Fibroblast of villous mesenchyme (primary cell): ENCODE measurements around the gene KRTAP4-16. TPM values are rescaled to one million over a fixed set of nuclear protein-coding genes. Genes with fewer than 3 reads are reported as not detected.
"Not testable (repeated sequence)": the region's sequence is repeated elsewhere in the genome, so short reads cannot be mapped to it uniquely, and the experiment has no call there.

Experiments
- DNase-seq: peaks from one replicate; pipeline ENCODE4 v3.0.0-alpha.2; 2010; ENCODE audit warnings: low read depth
- H3K4me3 ChIP-seq: 2 replicates; pipeline ENCODE4 v1.5.1; 2011; ENCODE audit warnings: low read depth, mild to moderate bottlenecking, low read length
- total RNA-seq: library from RNA; depleted of rRNA; stranded (reverse); fragments of >200 nt; gene quantifications from 2 replicates; pipeline ENCODE4 v1.2.3, GENCODE V29; 2012
- TF ChIP-seq, protein P1 (sequence below): IDR thresholded peaks from 2 replicates; pipeline ENCODE4 v1.5.1; 2012; ENCODE audit warnings: low read depth, mild to moderate bottlenecking, low read length; ENCODE audit not compliant: insufficient read depth

Gene KRTAP4-16
- total RNA-seq, 1 donor, result not detected

DNA sequence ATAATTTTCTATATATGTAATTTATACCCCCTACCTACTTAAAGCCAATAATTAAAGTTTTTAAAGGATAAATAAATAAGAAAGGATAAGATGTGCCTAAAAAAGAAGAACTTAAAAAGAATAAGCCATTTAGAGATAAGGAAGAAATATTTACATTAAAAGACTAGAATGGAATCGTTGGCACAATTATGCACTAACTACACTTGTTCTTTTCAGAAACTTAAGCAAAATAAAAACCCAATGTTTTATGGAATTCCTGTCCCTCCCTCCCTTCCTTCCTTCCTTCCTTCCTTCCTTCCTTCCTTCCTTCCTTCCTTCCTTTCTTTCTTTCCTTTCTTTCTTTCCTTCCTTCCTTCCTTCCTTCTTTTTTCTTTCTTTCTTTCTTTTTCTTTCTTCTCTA is 42.8 kb upstream of the KRTAP4-16 start:
- DNase-seq, result no peak
- TF ChIP-seq, protein P1, sequence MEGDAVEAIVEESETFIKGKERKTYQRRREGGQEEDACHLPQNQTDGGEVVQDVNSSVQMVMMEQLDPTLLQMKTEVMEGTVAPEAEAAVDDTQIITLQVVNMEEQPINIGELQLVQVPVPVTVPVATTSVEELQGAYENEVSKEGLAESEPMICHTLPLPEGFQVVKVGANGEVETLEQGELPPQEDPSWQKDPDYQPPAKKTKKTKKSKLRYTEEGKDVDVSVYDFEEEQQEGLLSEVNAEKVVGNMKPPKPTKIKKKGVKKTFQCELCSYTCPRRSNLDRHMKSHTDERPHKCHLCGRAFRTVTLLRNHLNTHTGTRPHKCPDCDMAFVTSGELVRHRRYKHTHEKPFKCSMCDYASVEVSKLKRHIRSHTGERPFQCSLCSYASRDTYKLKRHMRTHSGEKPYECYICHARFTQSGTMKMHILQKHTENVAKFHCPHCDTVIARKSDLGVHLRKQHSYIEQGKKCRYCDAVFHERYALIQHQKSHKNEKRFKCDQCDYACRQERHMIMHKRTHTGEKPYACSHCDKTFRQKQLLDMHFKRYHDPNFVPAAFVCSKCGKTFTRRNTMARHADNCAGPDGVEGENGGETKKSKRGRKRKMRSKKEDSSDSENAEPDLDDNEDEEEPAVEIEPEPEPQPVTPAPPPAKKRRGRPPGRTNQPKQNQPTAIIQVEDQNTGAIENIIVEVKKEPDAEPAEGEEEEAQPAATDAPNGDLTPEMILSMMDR, result no peak
- H3K4me3 ChIP-seq, result no peak overlapping the region

DNA sequence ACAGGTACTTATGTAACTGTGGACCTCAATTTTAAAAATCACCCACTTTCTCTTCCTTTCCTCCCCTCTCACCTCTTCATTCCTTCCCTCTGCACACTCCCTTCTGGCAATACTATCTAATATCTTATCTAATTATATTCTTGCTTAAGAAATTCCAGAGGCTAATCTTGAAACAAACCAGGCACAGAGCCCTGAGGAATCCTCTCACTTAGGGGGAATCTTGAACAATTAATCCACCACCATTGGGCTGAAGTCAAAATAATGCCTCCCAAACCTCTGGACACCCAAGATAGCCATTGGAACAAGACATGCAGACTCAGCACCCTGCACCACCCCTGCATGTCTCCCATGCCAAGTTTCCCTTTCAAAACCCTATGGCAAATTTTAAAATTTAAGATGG is 39.4 kb upstream of the KRTAP4-16 start:
- TF ChIP-seq, protein P1, result no peak
- no peak overlapping the region for H3K4me3 ChIP-seq
- DNase-seq, result no peak

DNA sequence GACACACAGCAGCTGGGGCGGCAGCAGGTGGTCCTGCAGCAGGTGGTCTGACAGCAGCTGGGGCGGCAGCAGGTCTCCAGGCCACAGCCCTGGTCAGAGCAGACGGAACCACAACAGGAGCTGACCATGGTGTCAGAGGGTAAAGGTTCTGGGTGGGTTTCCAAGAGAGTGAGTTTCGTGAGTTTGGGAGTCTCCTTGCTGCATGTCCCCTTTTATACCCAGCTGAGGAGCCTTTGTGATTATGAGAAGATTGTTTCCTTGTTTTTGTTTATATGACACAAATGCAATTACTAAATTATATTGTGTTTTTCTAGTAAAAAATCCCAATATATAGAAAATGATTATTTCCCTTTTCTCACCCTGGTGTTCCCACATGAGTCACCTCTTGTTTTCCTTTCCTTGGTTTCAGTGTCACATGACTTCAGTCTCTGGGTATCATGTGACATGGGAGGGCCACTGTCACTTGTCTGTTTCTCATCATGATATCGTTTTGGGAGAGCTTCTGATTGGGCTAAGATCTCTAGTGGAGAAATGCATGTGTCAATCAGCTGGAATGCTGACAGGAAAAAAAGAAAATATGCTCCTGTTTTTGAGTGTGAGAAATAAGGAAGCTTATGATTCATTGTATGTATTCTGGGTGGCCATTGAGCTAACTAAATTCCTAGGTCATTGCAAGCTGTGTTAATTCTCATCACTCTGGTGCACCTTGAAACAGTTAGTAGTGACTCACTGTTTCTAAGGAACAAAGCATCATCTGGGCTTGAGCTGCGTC is 38.5 kb upstream of the KRTAP4-16 start, which contains the start of gene KRTAP4-6:
TSS of gene KRTAP4-6 (minus strand) at position 185 of the 772 bp plus-strand sequence. CDS start at position 128, 57 bp downstream.
- TF ChIP-seq, protein P1, result no peak
- no peak within 1 kb of the TSS for H3K4me3 ChIP-seq
- peak; percentile 15 for DNase-seq

DNA sequence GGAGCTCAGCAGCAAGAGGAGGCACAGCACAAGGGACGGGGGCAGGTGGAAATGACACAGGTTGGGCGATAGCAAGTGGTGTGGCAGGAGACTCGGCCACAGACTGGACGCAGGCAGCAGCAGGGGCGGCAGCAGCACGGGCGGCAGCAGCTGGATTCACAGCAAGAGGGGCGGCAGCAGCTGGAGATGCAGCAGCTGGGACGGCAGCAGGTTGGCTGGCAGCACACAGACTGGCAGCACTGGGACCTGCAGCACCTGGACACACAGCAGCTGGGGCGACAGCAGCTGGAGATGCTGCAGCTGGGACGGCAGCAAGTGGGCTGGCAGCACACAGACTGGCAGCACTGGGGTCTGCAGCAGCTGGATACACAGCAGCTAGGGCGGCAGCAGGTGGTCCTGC is 37.9 kb upstream of the KRTAP4-16 start:
- DNase-seq, H3K4me3 ChIP-seq: not testable (repeated sequence)

DNA sequence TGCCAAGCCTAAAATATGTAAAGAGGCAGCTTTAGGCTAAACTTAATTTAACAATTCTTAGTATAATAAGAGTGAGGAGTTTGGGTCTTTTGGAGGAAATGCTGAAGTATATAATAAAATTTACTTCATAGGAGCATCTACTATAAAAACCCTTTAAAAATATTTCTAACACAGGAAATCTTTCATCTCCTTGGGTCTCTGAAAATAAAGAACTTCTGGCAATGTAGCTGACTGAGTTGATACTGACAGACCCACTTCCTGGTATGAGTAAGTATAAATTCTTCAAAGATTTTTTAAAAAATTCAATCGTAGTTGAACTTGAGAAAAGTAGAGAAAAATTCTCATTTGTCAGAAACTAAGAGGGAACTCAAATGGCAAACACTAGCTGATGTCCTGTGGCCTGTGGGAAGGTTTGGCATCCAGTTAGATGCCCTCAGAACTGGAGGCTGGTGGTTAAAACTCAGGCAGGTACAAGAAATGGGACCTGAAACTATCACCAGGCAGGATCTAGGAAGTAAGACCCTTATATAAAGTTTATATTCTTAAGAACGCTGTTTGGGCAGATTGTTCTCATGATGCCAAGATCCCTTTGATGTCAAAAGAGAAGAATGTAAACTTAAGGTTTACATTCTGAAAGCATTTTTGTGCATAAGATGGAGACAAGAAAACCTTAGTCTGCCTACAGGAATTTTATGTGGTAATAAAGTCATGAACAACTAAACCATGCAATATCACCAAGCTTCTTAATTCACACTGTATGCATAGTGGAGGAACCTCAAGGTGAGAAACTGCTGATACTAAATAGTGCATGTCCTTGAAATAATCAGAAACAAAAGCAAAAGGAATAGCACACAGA is 32.1 kb upstream of the KRTAP4-16 start:
- no peak overlapping the region for H3K4me3 ChIP-seq
- DNase-seq, result no peak
- TF ChIP-seq, protein P1, result no peak

DNA sequence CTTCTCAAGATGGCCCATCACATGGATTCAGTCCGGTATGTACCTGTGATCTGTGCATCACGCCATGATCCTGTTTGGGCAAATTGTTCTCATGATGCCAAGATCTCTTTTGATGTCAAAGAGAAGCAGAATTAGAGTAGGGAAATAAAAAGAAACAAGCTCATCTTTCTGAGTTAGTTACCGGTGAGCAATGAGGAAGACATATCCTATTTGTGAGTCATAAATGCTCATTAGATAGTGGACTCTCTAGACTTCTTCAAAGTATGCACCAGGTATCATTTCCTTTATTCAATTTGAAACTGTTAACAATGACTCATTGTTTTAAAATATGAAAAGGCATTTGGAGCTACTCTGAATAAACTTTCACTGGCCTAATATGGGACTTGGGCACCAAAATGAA is 30.0 kb upstream of the KRTAP4-16 start:
- TF ChIP-seq, protein P1, result no peak
- DNase-seq, result no peak
- H3K4me3 ChIP-seq, result no peak overlapping the region

DNA sequence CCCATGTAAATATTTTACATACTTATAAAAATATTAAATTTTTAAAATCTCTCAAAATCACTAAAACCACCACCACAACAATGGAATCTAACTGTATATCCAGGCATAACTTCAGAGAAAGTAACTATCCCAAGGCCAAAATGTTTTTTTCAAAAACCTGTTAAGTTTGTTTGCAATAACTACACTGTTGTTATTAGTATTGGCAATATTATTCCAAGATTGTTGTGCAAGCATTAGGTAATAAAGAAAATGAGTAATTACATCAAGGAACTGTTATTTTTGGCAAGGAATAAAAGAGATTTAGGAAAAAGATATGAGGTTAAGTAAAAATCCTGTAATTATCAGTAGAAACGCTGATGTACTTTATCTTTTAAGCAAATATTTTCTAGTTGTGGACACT is 25.4 kb upstream of the KRTAP4-16 start:
- TF ChIP-seq, protein P1, result no peak
- H3K4me3 ChIP-seq, result no peak overlapping the region
- no peak for DNase-seq
